A673 (cell line): ENCODE results near the gene AMBN.

Experiments
- EZH2 ChIP-seq: fragments of 200-600 bp; sonication (generic); IDR thresholded peaks from 2 replicates; pipeline ENCODE4 v1.6.1; 2017; ENCODE audit warnings: borderline replicate concordance, low read depth, mild to moderate bottlenecking, mixed read lengths, antibody characterized with exemption, low read length; ENCODE audit not compliant: poor library complexity, severe bottlenecking
- TF ChIP-seq, protein P1 (sequence below): fragments of 300-800, 200-600 bp; sonication (generic); conservative IDR thresholded peaks from 2 replicates; pipeline ENCODE4 v1.5.1; 2017; ENCODE audit warnings: low read depth, mild to moderate bottlenecking, antibody characterized with exemption, low read length, moderate library complexity, mixed read lengths

DNA sequence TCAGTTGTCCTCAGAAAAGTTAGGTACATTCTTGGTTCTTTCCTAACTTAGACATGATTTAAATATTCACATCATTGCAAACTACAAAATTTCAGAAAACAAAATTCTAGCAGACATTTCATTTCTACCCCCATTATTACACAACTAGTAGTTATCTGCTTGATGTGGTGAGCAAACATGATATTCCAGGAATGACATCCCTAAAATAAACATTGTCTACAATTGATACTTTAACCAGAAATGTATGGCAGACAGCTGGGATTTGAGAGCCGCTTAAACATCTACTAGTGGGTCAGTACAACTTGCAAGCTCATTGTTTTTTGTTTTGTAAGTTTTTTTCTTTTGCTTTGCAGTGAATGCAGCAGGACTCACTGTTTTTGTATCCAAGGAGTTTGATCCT lies 32.1 kb upstream of the AMBN start:
- TF ChIP-seq, protein P1, sequence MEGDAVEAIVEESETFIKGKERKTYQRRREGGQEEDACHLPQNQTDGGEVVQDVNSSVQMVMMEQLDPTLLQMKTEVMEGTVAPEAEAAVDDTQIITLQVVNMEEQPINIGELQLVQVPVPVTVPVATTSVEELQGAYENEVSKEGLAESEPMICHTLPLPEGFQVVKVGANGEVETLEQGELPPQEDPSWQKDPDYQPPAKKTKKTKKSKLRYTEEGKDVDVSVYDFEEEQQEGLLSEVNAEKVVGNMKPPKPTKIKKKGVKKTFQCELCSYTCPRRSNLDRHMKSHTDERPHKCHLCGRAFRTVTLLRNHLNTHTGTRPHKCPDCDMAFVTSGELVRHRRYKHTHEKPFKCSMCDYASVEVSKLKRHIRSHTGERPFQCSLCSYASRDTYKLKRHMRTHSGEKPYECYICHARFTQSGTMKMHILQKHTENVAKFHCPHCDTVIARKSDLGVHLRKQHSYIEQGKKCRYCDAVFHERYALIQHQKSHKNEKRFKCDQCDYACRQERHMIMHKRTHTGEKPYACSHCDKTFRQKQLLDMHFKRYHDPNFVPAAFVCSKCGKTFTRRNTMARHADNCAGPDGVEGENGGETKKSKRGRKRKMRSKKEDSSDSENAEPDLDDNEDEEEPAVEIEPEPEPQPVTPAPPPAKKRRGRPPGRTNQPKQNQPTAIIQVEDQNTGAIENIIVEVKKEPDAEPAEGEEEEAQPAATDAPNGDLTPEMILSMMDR = no peak
- no peak for TF ChIP-seq EZH2
